Right renal cortex interstitium (tissue), 3 donors: ENCODE results near the gene PRRC2A. TPM values are rescaled to one million over a fixed set of nuclear protein-coding genes. Genes with fewer than 3 reads are reported as not detected.

Experiments
- DNase-seq, 3 donors: peaks; one replicate each; pipeline ENCODE4 v3.0.0-alpha.2; 2013; ENCODE audit warnings: low read depth in 3 of 3, low spot score in 2 of 3
- polyA plus RNA-seq, 3 donors: library from polyadenylated mRNA; unstranded; fragments of 120-200 nt; gene quantifications; one replicate each; pipeline ENCODE4 v1.2.1, GENCODE V29; 2013; ENCODE audit not compliant: insufficient read length in 3 of 3

The PRRC2A gene
- polyA plus RNA-seq, 3 donors: 131 to 142 (median 140) TPM

DNA sequence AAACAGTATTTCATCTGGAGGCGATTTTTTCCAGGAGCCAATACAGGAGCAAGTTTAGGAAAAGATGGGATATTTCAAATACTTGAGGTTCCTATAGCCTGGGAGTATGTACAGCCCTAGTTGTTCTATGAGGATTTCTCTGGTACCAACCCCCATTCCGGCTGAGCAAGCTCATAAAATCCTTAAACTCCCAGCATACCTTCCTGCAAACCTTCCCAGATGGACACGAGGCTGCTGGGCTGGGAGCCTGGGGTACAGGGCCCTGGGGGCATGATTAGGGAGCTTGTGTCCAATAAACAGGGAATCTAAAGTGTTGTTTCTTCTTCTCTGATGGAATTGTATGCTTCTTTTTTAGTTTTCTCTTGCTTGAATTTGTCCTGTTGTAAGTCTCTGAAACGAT is 1.5 kb downstream of the PRRC2A start:
- DNase-seq: no peak

DNA sequence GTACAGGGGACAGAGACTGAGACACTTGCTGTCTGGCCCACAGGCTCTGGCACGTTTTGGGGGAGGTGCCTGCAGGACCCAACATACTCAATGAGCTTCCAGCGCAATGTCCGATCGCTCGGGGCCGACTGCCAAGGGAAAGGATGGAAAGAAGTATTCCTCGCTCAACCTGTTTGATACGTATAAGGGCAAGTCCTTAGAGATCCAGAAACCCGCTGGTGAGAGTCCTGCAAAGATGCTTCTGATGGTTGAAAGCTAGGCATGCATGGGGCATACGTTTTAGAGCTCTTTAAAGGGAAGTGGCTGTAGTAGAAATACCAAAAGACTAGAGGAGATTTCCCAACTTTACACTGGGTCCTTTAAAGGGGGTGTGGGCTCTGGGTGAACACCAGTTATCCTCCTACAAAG is 2.2 kb downstream of the PRRC2A start:
- no peak for DNase-seq

DNA sequence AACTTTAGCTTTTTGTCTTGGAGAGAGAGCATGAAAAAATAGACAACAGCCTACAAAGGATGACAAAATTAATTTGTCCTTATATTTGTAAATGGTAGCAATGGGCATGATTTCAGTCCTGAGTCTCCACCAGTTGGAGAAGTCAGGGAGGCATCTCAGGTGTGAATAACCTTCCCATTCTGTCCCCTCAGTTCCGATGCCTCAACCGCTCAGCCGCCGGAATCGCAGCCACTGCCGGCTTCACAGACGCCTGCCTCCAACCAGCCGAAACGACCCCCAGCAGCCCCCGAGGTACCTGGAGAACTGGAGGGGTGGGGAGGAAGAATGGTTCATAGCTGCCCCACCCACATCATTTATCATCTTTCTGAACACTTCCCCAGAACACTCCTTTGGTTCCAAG is 3.6 kb downstream of the PRRC2A start:
- DNase-seq: no peak

DNA sequence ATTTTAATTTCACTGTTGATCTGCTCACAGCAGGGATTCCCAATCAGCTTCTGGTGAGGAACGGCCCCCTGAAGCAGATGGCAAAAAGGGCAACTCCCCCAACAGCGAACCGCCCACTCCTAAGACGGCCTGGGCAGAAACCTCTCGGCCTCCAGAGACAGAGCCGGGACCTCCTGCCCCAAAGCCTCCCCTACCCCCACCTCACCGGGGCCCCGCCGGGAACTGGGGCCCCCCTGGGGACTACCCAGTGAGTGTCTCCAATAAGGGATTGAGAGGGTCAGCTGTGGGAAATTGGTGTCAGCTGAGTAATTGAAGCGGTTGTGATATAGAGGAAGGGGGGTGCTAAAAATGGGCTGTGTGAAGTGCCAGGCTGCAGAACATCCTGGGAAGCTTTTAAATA is 6.4 kb downstream of the PRRC2A start:
- DNase-seq: no peak

DNA sequence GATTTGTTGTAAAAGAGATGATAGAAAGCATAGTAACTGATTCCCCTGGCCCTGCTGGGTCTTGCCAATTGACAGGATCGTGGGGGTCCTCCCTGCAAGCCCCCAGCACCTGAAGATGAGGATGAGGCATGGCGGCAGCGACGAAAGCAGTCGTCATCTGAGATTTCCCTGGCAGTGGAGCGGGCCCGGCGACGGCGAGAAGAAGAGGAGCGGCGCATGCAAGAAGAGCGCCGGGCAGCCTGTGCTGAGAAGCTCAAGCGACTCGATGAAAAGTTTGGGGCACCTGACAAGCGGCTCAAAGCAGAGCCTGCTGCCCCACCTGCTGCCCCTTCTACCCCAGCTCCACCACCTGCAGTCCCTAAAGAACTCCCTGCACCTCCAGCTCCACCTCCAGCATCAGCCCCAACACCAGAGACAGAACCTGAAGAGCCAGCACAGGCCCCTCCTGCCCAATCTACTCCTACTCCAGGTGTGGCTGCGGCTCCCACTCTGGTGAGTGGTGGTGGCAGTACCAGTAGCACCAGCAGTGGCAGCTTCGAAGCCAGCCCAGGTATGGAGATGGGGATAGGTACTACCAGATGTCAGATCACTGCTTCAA is 7.3 kb downstream of the PRRC2A start:
- DNase-seq: no peak

DNA sequence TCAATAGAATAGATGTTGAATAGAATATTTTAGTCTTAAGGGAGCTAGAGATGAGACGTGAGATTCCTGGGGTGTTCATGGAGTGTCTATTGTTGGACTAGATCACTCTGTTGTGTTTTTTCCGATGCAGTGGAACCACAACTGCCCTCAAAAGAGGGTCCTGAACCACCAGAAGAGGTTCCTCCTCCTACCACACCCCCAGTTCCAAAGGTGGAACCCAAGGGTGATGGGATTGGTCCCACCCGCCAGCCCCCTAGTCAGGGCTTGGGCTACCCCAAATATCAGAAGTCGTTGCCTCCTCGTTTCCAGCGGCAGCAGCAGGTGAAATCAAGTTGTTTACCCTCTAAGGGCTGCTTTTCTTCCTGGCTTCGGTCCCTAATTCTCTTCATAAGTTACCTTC is 8.5 kb downstream of the PRRC2A start:
- no peak for DNase-seq

DNA sequence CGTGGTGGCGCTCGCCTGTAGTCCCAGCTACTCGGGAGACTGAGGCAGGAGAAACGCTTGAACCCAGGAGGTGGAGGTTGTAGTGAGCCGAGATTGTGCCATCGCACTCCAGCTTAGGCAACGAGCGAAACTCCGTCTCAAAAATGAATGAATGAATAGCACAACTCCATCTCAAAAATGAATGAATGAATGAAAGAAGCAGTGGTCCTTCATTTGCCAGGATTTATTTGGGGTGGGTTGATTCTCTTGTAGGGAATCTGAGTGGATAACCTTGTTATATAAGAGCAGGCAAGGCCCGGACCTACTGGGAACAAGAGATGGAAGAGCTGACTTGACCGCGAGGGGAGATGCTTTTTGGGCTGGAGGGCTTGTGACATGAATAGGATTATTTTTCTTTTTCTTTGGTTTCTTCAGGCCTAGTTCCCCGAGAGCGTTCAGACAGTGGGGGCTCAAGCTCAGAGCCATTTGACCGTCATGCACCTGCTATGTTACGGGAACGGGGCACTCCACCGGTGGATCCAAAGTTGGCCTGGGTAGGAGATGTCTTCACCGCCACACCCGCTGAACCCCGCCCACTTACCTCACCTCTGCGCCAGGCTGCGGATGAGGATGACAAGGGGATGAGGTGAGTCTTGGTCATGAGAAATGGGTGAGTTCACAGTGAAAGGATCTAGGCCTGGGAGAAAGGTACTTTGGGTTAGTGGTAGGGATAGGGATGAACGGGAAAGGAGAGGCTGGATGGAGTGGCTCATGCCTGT is 9.8 kb downstream of the PRRC2A start:
- no peak for DNase-seq

DNA sequence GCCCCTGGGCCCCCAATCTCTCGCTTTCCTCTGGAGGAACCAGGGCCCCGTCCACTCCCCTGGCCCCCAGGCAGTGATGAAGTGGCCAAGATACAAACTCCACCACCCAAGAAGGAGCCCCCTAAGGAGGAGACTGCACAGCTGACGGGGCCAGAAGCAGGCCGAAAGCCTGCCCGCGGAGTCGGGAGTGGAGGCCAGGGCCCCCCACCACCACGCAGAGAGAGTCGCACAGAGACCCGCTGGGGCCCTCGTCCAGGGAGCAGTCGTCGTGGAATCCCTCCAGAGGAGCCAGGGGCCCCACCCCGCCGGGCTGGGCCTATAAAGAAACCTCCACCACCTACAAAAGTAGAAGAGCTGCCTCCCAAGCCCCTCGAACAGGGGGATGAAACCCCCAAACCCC is 10.7 kb downstream of the PRRC2A start:
- DNase-seq: no peak

DNA sequence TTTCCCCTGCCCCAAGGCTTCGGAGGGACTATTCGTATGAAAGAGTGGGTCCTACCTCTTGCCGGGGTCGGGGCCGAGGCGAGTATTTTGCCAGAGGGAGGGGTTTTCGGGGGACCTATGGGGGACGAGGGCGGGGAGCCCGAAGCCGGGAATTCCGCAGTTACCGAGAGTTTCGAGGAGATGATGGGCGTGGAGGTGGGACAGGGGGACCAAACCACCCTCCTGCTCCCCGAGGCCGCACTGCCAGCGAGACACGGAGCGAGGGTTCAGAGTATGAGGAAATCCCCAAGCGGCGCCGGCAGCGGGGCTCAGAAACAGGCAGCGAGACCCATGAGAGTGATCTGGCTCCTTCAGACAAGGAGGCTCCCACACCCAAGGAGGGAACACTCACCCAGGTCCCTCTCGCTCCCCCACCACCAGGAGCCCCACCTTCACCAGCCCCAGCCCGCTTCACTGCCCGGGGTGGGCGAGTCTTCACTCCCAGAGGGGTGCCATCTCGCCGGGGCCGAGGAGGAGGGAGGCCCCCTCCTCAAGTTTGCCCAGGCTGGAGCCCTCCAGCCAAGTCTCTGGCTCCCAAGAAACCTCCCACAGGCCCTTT is 11.3 kb downstream of the PRRC2A start:
- DNase-seq: no peak

DNA sequence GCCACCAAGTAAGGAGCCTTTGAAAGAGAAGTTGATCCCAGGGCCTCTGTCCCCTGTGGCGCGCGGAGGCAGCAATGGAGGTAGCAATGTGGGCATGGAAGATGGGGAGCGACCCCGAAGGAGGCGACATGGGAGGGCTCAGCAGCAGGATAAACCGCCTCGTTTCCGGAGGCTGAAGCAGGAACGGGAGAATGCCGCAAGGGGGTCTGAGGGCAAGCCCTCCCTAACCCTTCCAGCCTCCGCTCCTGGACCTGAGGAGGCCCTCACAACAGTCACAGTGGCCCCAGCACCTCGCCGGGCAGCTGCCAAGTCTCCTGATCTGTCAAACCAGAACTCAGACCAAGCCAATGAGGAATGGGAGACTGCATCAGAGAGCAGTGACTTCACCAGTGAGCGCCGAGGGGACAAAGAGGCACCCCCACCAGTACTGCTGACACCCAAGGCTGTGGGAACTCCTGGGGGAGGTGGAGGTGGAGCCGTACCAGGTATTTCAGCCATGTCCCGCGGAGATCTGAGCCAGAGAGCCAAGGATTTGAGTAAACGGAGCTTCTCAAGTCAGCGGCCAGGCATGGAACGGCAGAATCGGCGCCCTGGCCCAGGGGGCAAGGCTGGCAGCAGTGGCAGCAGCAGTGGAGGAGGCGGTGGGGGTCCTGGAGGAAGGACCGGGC is 11.9 kb downstream of the PRRC2A start:
- DNase-seq: no peak

DNA sequence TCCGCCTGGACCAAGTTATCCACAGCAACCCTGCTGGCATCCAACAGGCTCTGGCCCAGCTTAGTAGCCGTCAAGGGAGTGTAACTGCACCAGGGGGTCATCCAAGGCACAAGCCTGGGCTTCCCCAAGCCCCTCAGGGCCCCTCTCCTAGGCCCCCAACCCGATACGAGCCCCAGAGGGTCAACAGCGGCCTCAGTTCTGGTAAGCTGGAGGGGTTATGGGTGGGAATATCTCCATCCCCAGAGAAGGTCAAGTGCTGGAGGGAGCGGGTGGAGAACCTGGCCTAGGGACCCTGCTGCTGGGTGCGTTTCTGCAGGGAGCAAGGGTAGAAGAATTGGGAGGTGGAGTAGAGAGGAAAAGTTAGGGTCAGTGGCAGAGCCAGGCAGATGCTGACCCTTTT is 12.9 kb downstream of the PRRC2A start:
- DNase-seq: no peak

DNA sequence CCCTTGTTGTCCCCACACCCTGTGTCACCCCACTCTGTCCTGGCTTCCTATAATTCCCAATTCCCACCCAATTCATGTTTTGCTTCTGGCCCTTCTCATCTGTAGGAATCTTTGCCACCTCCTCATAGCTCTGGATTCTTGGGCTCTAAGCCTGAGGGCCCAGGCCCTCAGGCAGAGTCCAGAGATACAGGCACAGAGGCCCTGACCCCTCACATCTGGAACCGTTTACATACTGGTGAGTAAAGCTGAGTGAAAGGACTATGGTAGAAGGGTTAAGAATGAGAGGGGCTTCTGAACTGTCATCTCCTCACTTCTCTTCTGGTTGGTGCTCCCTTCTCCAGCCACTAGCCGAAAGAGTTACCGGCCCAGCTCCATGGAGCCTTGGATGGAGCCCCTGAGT is 13.6 kb downstream of the PRRC2A start:
- no peak for DNase-seq

DNA sequence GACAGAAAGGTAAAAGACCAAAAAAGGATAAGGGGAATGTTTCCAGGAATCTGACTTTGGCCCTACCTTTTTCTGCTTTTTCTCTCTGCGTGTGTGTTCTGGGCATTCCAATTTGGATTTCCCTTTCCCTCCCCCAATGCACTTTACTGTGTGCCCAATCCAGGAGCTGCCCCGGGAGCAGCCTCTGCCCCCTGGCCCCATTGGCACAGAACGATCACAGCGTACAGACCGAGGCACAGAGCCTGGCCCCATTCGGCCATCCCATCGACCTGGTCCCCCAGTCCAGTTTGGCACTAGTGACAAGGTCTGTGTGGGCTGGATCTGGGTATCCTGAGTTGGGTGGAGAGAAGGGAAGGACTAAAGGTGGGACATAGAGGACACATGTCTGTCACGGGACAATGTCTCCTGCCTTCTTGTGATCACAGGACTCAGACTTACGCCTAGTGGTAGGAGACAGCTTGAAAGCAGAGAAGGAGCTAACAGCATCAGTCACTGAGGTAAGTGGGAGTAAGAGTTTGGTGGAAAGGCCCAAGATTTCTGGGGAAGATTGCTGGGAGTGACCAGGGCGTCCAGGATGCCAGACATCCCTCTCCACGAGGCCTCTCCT is 14.6 kb downstream of the PRRC2A start:
- no peak for DNase-seq

DNA sequence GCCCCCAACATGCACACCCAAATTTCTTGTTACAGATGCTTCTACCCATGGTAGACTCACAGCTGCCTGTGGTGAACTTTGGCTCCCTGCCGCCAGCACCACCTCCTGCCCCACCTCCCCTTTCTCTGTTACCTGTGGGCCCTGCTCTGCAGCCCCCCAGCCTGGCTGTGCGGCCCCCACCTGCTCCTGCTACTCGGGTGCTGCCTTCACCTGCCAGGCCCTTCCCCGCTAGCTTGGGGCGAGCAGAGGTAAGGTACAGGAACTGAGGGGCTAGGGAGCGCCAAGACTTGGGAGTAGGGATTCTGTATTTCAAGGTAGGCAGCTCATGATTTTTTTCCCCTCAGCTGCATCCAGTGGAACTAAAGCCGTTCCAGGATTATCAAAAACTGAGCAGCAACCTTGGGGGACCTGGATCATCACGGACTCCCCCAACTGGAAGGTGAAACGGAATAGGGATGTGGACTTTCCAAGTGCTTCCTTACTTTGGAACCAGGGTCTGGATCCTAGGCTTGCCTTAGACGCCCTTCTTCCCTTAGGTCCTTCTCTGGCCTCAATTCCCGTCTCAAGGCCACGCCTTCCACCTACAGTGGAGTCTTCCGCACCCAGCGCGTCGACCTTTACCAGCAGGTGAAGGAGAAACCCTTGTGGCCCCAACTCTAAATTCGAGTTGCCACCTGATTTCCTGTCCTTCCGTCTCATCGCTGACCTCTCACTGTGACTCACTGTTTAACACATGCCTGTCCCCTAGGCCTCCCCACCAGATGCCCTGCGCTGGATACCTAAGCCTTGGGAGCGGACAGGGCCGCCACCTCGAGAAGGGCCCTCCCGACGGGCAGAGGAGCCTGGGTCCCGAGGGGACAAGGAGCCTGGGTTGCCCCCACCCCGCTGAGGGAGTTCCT is 16.4 kb downstream of the PRRC2A start:
- no peak for DNase-seq

DNA sequence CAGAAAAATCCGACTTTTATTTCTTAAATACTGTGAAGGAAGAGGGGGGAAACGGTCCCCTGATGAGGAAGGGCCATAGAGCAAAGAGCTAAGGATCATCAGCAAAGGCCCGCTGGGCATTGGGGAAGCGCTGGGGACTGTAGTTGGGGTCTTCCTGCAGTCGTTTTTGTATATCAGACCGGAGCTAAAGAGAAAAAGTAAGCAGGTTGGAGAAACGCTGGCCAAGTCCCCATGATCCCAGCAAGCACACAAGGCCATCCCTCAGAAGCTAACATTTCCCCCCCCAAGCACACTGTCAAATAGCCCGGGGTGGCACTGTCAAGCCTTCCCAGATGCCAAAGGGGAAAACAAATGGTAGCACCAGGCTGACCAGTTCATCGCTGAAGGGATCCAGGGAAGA is 18.5 kb downstream of the PRRC2A start:
- no peak for DNase-seq

DNA sequence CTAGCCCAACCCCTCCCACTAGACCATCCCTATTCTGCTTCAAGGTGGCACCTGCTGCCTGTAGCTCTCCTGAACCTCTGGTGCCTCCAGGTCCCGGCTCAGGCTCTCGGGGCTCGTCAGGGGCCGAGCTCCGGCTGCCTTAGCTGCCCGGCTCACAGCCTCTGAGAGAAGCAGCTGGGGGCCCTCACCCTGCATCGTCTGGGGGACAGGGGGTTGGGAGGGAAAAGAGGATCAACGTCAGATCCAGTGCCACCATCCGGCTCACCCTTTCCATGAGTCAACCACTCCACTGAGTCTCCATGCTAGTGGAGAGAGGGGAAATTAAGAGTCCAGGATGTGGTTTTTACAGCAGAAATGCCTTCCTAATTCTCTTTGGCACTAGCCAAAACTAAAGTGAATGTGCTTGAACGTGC is 18.9 kb downstream of the PRRC2A start:
- DNase-seq: no peak

DNA sequence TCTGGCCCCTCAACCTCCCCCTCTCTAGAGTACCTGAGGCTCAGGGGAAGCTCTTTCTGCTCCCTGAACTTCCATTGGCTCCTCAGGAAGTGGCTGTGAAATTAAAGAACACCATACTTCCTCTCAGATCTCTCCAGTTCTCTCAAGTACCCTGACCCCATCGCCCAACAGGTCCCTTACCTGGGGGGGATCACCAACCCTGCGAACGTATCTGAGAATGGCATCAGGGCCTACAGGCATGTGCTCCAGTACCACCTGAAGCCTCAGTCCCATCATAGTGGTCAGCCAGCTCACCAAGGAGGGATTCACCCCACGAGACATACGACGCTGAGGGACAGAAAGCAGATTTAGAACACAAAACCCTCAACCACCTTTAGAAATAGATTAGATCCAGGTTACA is 20.1 kb downstream of the PRRC2A start:
- no peak for DNase-seq

DNA sequence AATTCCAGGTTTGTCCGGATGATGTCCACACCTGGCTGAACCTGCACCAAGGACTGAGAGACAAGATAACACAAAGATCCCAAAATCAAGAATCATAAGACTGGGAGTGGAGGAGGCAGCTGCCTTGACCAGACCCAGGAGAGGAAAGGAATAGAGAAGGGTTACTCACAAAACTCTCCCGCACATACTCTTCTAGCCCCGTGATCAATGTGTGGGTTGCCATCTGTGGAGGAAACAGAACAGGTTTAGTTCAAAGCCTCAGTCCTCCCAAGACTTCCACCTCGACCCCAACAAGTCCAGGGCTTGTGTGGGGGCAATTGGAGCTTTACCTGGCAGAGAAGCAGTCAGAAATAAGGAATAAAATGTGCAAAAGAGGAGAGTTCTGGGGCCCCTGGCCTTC is 20.9 kb downstream of the PRRC2A start:
- no peak for DNase-seq

DNA sequence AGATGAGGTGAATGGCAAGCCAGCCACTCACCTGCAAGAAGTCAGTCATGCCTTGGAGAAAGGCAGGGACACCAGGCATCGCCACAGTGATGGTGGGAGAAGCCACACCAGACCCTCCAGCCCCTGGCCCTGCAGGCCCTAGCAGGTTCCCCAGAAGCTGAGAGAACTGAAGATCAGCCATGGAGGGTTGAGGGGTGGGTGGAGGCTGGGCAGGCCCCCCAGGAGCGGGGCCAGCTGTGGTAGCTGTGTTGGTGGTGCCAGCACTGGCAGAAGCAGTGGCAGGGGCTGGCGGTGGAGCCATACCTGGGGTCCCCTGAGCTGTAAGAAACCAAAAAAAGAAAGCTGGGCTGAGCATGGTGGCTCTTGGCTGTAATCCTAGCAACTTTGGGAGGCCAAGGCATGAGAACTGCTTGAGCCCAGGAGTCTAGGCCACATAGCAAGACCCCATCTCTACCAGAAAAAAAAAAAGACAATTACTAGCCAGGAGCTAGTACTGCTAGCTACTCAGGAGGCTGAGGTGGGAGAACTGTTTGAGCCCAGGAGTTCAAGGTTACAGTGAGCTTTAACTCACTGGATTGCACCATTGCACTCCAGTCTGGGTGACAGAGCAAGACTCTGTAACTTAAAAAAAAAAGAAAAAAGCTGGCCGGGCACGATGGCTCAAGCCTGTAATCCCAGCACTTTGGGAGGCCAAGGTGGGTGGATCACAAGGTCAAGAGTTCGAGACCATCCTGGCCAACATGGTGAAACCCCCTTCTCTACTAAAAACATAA is 22.5 kb downstream of the PRRC2A start:
- DNase-seq: no peak
